Measurements from ENCODE around the gene CCDC171.
"Not testable (repeated sequence)": the region's sequence is repeated elsewhere in the genome, so short reads cannot be mapped to it uniquely, and the experiment has no call there.

The CCDC171 gene

DNA sequence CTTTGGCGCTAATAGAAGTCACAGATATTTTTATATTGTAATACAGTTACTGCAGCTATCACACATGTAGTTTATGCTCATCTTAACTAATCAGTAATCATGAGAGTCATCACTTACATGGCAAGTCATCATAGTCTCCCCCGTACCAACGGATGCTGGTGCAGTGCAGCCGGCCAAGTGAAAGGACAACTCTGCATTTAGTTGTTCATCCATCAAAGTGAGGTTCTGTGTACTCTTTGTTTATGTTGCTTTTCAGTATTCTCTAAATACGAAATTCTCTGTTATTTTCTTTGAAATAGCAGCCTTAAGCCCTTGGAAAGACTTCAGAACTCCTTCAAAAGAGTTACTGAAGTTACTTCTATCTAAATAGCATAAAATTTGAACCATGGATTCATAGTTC is 216.7 kb downstream of the CCDC171 start:
- DNase-seq = no peak

DNA sequence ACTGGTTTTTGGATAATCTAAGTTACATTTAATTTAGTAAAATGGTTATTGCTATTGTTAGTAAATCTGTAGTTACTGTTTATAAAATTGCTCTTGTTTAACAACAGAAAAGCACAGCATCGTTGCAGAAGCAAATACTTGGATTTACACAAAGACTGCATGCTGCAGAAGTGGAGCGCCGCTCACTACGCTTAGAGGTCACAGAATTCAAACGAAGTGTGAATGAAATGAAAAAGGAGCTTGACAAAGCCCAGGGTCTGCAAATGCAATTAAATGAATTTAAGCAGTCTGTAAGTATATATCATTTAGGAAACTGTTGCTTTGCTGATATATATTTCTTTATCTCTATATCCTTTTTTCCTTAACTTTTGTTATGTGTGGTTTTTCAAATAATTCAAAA is 226.0 kb downstream of the CCDC171 start:
- DNase-seq = no peak

DNA sequence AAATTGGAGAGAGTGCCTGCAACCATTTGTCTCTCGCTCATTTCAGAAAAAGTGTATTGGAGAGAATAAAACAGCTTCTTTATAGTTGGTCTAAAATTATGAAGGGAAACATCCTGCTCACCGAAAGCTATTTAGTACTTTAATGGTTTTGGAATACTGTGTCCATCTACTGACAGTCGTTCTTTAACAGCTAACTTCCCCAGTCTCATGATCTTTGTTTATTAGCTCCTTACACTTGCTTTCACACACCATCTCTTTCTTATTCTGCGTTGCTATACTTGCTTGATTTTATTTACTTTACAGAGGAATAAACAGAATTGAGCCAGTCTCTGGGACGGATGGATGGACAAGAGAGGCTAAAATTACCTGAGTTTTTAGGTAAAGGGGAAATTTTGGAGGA is 229.3 kb downstream of the CCDC171 start:
- DNase-seq = no peak

DNA sequence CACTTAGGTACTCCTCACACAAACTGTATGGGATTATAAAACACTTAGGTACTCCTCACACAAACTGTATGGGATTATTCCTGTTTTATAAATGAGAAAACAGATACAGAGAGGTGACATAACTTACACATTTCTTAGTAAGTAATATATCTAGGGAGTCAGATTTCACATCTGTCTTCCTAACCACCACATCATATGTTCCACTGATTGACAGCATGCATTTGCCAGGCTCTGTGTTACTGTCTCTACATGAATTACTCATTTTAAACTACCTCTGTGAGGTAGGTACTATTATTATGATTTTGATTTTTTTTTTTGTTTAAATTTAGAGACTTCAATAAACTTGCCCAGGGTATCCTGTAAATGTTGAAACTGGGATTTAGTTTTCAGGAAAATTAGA is 232.7 kb downstream of the CCDC171 start:
- no peak for DNase-seq

DNA sequence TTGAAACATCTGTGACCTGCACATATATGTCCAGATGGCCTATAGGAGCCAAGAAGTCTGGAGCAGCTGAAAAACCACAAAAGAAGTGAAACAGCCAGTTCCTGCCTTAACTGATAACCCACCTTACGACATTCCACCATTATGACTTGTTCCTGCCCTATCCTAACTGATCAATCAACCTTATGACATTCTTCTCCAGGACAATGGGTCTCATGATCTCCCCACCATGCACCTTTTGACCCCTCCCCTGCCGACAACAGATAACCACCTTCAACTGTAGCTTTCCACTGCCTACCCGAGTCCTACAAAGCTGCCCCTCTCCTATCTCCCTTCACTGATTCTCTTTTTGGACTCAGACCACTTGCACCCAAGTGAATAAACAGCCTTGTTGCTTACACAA is 233.8 kb downstream of the CCDC171 start:
- DNase-seq = no peak

DNA sequence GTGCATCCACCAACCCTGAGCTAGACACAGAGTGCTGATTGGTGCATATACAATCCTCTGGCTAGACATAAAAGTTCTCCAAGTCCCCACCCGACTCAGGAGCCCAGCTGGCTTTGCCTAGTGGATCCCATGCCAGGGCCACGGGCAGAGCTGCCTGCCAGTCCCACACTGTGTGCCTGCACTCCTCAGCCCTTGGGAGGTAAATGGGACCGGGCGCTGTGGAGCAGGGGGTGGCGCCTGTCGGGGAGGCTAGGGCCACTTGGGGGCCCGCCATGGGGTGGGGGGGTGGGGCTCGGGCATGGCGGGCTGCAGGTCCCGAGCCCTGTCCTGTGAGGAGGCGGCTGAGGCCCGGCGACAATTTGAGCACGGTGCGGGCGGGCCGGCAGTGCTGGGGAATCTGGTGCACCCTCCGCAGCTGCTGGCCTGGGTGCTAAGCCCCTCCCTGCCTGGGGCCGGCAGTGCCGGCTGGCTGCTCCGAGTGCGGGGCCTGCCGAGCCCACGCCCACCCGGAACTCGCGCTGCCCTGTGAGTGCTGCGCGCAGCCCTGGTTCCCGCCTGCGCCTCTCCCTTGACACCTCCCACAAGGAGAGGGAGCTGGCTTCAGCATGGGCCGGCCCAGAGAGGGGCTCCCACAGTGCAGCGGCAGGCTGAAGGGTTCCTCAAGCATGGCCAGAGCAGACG is 257.5 kb downstream of the CCDC171 start:
- DNase-seq = not testable (repeated sequence)

DNA sequence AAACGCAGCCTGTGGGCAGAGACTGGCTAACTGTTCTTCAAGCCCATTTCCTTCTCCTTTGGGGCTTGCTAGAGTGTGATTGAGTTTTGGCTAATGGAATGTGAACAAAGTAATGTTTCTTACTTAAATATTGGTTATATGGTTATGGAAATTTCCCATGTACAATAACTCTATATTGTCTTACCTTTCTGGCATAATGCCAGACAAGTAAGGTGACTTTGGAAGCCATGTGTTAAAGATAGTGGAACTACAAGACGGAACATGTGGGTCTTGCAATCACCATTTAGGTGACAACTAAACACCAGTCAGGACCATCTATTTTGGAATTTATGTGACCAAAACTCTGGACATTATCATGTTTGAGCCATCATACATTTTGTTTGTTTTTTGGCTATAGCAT is 260.2 kb downstream of the CCDC171 start:
- no peak for DNase-seq

DNA sequence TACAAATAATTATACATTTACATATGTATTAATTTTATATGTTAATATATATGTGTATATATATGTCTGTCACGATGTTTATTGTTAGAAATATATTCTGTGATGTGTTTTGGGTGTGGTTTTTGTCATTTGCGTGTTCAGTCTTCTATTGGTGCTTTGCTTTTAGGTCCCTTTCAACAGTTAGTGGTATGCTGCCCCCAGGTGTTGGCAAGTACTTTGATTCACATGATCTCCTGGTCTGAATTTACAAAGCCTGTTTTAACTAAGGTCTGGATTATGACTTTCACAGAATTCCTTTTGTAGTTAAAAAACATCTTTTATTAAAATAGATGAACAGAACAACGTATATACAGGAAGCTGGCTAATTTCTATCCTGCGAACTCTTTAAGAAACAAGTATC is 271.5 kb downstream of the CCDC171 start:
- no peak for DNase-seq

DNA sequence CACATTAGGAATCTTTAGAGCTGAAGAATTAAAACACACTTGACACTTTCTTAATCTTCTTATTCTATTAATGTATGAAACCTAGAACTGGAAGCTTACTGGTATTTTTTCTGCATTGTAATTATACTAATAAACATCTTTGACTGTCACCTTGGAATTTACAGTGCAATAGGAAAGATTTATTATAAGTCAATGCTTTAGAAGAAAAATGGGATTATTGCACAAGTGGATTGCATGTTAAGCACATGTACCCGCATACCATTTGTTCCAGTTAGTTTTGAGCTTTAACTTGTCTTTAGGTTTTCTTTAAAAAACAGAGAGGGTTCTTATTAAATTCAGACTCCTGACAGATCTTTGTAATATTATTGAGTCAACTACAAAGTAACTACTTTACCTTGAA is 278.5 kb downstream of the CCDC171 start:
- no peak for DNase-seq

DNA sequence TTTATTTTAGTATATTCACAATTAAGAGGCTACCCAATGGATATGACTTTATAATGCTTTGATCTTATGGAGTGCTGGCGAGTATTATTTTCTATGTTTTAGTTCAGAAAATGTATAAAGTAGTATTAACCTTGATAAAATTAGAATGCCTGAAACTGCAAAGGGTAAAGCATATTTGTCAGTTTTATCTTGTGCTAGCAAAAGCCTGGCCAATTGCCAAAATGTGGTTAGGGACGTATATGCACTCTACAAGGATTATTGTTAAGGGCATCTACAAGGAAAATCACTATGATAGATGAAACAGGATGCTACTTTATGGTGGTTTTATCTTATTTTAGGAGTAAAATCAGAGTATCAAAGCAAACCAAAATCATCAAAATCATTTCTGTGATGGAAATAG is 281.7 kb downstream of the CCDC171 start:
- DNase-seq = no peak

DNA sequence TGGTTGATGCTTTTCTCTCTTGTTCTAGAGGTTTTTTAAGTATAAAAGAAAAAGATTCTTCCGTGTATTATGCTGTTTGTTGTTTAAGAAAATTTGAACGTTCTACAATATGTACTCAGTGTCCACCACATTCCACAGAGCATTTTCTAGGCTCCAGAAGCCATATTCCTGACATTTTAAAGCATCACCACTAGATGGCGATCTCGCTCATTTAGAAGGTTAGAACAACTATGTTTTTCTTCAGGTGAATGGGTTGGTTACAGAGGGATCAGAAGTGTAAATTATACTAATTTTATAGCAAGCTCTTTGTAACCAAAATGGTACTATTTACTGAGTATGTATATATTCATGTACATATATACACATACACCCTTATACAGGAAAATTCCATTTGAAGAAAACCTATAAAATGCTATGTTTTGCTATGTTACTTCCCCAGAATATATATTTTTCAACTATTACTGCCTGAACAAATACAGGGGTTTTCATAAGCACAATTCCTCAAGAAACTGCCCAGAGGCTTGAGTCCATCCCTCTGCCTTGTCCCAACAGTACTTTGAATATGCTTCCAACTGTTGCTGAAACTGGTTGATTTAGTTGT is 284.3 kb downstream of the CCDC171 start:
- no peak for DNase-seq

DNA sequence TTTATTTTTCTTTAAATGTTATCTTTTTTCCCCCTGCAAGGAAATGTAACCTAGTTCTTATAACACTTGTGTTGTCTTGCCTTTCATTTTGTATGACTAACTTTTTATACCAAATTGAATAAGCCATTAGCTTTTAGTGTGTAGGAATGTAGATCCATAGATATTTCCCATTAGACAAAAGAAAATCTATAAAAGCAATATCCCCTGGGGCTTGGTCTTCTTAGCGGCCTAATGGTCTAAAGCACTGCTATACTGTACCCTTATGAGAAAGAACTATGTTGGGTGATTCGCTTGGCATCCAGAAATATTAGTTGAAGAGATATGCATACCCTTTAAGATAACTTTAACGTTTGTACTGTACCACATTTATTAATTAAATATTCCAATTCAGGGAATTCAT is 289.2 kb downstream of the CCDC171 start:
- DNase-seq = no peak

DNA sequence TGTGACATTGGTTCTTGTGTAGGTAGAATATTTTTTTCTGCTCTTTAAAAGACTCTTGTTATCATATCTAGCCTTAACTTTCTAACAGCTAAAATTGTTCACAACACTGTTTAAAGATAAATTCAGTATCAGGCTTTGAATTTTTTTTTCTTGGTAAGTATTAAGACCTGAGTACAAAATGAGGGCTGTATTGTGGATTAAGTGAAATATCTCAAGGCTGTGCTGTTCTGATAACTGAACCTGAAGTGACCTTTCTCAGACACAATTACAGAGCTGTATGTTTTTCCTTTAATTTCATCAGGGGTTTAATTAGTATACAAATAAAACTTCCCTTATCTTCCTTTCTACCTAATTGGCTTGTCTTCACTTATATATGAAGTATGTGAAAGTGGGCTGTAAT is 290.5 kb downstream of the CCDC171 start:
- no peak for DNase-seq

DNA sequence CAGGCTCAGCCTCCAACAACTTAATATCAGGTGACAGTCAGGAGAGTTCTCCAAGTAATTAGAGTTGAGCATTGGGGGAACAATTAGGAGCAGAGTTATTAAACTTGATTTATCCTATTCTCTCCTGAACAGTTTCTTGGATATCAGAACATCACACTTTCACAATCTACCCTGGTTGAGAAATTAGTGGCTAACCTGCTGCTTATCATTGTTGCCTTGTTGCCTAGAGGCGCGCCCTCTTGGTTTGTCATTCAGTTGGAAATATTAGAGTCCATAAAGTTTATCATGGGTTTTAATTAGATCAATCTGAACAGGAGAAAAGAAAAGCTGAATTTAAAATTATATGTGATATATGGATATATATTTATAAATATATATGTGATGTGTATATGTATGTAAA is 291.1 kb downstream of the CCDC171 start:
- DNase-seq = no peak

DNA sequence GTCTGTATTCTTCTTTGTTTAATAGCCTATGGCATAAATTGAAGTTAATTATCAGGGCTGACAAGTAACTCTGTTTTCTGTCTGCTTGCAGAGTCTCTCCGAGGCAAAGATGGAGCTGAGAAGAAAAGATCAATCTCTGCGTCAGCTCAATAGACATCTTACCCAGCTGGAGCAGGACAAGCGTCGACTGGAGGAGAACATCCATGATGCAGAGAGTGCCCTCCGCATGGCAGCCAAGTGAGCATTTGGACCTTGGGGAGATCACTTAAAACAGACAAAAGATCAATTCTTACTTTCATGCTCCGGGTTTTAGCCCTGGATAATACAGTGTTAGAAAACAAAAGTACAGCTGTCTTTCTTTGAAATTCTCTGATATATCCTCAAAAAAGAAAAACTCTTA is 293.8 kb downstream of the CCDC171 start:
- DNase-seq = no peak

DNA sequence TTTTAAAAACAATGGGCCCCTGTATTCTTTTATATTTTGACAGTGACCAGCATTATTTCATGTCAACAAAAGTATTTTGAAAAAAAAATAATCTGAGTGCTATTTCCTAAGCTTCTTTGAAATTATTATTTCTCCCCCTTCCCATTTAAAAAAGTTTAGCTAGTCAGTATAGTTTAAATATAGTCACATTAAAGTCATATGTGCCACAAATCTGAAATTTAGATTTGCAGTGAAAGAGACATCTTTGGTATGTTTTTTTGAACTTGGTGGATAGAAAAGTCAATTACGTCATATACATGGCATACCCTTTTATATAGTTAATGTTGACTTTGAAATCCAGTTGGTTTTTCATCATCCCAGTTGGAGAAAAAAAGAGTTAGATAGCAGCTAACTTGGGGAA is 297.0 kb downstream of the CCDC171 start:
- no peak for DNase-seq

DNA sequence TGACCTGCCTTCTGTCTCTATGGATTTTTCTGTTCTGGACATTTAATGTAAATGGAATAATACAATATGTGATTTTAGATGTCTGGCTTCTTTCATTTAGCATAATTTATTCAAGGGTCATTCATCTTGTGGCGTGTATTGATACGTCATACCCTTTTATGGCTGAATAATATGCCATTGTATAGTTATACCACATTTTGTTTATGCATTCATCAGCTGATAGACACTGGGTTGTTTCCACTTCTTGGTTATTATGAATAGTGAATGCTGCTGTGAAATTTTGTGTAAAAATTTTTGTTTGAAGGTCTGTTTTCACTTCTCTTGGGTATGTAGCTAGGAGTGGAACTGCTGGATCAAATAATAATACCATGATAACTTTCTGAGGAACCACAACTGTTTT is 298.9 kb downstream of the CCDC171 start:
- DNase-seq = no peak

DNA sequence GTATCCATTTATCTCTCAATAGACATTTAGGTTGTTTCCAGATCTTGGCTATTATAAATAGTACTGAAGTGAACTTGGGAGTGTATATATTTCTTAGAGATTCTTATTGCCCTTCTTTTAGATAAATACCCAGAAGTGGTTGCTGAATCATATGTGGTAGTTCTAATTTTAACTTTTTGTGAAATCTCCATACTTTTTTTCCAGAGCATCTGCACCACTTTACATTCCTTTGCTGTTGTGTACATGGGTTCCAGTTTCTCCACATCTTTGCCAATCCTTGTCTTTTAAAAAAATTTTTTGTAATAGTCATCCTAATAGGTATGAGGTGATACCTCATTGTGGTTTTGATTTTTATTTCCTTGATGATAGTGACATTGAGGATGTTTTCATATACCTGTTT is 303.7 kb downstream of the CCDC171 start:
- DNase-seq = no peak

DNA sequence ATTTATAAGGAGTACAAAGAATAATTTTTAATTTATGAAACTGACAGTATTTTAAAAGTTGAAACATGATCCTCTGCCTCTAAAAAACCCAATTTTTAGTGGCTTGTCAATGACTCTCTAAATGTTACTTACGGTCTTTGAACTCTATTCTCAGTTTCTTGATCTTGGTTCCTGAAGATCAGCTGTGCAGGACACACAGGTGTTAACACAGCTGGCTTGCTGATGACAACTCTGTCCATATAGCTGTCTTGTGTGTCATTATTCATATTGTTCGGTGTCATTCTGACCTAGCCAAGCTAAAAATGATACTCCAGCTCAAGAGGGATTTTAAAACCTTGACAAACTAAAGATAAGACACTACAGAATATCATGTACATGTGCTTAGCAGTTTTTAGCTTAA is 314.5 kb downstream of the CCDC171 start:
- DNase-seq = no peak

DNA sequence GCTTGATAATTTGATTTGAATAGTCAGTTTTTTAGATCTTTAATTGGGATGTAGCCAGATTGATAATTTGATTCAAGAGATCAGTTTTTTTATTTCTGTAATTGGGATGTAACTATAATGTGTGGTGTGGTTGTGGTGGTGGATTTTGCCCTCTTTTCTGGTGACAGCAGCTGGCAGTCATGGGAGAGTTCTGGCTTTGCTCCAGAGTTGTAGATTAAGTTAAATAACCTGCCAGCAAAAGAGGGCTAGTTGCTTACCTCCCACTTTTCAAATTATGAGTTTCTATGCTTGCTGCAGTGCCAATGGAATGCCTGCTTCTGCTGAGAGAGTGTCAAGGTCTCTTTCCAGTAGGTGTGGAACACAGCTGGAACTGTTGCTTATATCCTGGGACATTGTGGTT is 315.1 kb downstream of the CCDC171 start:
- DNase-seq = no peak

DNA sequence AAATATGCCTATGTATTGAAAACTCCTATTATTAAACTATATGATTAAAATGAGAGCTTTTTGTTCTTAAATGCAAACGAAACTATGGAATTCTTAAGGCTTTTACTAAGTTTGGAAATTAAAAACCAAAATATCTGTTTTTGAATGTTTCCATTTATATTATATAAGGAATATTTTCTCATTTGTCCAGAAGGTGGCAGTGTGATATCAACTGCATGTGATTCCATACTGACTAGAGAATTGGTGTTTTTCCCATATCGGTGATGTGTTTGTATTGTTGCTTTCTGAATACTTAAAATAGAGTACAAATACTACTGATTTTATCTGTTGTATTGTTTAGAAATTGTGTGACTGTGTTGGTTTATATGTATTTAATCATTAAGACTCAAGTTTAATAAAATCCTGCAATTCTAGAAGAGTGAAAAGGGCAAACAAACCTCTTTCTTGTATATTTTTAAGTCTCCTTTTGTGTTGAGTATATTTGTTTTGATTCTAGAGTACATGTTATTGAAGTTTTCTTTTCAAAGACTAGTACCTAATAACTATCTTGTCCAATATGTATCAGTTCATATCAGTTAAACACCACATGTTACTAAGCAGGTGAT is 320.8 kb downstream of the CCDC171 start:
- DNase-seq = no peak

DNA sequence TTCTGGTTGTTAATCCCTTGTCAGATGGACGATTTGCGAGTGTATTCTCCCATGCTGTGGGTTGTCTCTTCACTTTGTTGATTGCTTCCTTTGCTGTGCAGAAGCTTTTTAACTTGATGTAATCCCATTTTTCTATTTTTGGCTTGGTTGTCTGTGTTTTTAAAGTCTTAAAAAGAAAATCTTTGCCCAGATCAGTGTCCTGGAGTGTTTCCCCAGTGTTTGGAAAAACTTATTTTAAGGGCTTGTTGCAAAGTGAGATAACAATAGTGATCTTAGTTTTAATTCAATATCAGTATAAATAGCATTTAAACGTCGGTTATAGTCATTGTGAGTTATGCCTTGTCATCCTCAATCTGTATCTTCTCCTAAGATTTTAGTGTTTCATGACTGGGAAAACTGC is 329.5 kb downstream of the CCDC171 start:
- no peak for DNase-seq

DNA sequence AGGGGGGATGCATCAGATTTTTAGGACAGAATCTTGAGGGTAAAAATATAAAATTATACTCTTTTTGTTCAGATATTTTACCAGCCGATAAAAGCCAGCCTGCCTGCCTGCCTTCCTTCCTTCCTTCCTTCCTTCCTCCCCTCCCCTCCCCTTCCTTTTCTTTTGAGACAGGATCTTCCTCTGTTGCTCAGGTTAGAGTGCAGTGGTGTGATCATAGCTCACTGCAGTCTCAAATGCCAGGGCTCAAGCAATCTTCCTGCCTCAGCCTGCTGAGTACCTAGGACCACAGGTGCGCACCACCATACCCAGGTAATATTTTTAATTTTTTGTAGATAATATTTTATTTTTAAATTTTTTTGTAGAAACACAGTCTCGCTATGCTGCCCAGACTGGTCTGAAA is 330.0 kb downstream of the CCDC171 start:
- DNase-seq = no peak

DNA sequence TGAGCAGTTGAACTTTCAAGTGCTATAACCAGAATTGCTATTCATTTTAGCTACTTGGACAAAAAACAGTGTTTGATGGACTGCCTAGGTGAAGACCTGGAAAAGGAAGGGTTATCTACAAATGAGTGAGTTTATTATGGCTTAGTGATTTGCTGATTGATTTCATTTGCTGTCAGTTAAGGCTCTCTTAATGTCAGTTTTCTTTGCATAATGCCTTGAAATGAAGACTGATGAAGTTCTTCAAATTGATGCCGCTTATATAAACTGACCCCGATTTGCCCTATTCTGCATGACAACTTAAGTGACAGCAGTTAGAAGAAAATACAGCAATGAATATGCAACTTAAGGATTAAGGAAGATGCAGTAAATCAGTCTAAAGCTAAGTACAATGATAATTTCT is 332.6 kb downstream of the CCDC171 start:
- DNase-seq = no peak

DNA sequence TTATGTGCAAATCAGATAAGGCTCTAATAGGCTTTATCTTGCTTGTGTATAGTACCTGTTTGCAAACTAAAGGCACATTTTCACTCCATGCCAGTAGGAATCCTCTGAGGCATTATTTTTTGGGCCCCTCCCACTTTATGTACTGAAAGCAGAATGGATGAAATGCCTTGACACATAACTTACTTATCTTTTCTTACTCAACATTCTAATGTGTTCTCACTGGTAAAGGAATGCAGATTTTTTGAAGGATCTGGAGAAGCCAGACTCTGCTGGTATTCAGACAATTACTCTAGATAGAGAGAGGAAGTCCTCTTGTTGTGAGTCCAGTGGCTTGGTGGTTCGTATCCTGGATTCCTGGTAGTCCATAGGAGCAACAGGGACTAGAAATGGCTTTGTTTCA is 336.7 kb downstream of the CCDC171 start:
- no peak for DNase-seq
